MM.1S (cell line): Measurements from ENCODE around the gene UQCC5.
A peak's percentile ranks its signal among the peaks of the same experiment; 100 is the strongest.

Experiments used
- DNase-seq: peaks from one replicate; pipeline ENCODE4 v3.0.0-alpha.2; 2015
- H2AFZ ChIP-seq: fragments of 300-600 bp; sonication (generic); 2 replicates; pipeline ENCODE4 v1.6.0; 2016; ENCODE audit warnings: antibody characterized with exemption, low read length
- H3F3A ChIP-seq: fragments of 300-600 bp; sonication (generic); 2 replicates; pipeline ENCODE4 v1.6.1; 2016; ENCODE audit warnings: mild to moderate bottlenecking, antibody characterized with exemption, low read length, moderate library complexity, mixed read lengths; ENCODE audit not compliant: insufficient read depth
- H3K27ac ChIP-seq: fragments of 300-600 bp; sonication (generic); 2 replicates; pipeline ENCODE4 v1.5.1; 2016; ENCODE audit warnings: mild to moderate bottlenecking, low read length
- H3K27me3 ChIP-seq: fragments of 300-600 bp; sonication (generic); replicated peaks from 2 replicates; pipeline ENCODE4 v1.6.0; 2016; ENCODE audit warnings: low read length; ENCODE audit not compliant: insufficient read depth
- H3K36me3 ChIP-seq: fragments of 300-600 bp; sonication (generic); replicated peaks from 2 replicates; pipeline ENCODE4 v1.6.1; 2016; ENCODE audit warnings: mild to moderate bottlenecking, low read length, mixed read lengths; ENCODE audit not compliant: insufficient read depth
- H3K4me1 ChIP-seq: fragments of 300-600 bp; sonication (generic); 2 replicates; pipeline ENCODE4 v1.6.1; 2016; ENCODE audit warnings: low read length, mixed read lengths
- H3K4me2 ChIP-seq: fragments of 300-600 bp; sonication (generic); 2 replicates; pipeline ENCODE4 v1.6.0; 2016; ENCODE audit warnings: low read depth, low read length
- H3K4me3 ChIP-seq: fragments of 300-600 bp; sonication (generic); 2 replicates; pipeline ENCODE4 v1.5.1; 2016; ENCODE audit warnings: low read length, mixed read lengths
- H3K79me2 ChIP-seq: fragments of 300-600 bp; sonication (generic); 2 replicates; pipeline ENCODE4 v1.6.1; 2016; ENCODE audit warnings: mixed run types, low read length, mixed read lengths
- H3K9ac ChIP-seq: fragments of 300-600 bp; sonication (generic); 2 replicates; pipeline ENCODE4 v1.6.1; 2016; ENCODE audit warnings: low read length, mixed read lengths
- H3K9me2 ChIP-seq: fragments of 300-600 bp; sonication (generic); replicated peaks from 2 replicates; pipeline ENCODE4 v1.6.1; 2016; ENCODE audit warnings: mild to moderate bottlenecking, low read length, mixed read lengths; ENCODE audit not compliant: insufficient read depth
- H3K9me3 ChIP-seq: fragments of 300-600 bp; sonication (generic); replicated peaks from 2 replicates; pipeline ENCODE4 v1.6.1; 2016; ENCODE audit warnings: mild to moderate bottlenecking, low read length, mixed read lengths; ENCODE audit not compliant: insufficient read depth
- H4K20me1 ChIP-seq: fragments of 300-600 bp; sonication (generic); 2 replicates; pipeline ENCODE4 v1.6.1; 2016; ENCODE audit warnings: mild to moderate bottlenecking, low read length, moderate library complexity, mixed read lengths; ENCODE audit not compliant: insufficient read depth
- CTCF ChIP-seq: fragments of 300-600 bp; sonication (generic); IDR thresholded peaks from 2 replicates; pipeline ENCODE4 v1.5.1; 2016; ENCODE audit warnings: antibody characterized with exemption, low read length, mixed read lengths
- EZH2 ChIP-seq: fragments of 300-600 bp; sonication (generic); optimal IDR thresholded peaks from 2 replicates; pipeline ENCODE3; 2017; ENCODE audit warnings: low read depth, mild to moderate bottlenecking, antibody characterized with exemption, low read length, mixed read lengths
- EZH2phosphoT487 ChIP-seq: fragments of 300-600 bp; sonication (generic); IDR thresholded peaks from 2 replicates; pipeline ENCODE4 v1.6.1; 2018; ENCODE audit warnings: antibody characterized with exemption, low read length

UQCC5 gene

GRCh38 chr3:52506266-52506966 lies 30.0 kb upstream of the UQCC5 start:
- no peak overlapping the region for H3K9ac ChIP-seq

GRCh38 chr3:52507359-52507758 lies 29.0 kb upstream of the UQCC5 start:
- Histone ChIP-seq H3K36me3 (no peaks in the 10 kb centered on the region), H2AFZ (no peak overlapping the region), H3K4me2 (no peak overlapping the region), H3K4me3 (no peak overlapping the region), H3K9me2 (no peaks in the 10 kb centered on the region), H3K9ac (no peak overlapping the region), H3F3A (no peaks in the 10 kb centered on the region), H3K9me3 (no peaks in the 10 kb centered on the region), H3K27me3 (peaks cover 42% of the 10 kb centered on the region), H3K27ac (no peak overlapping the region), H3K79me2 (no peaks in the 10 kb centered on the region), H3K4me1 (no peaks in the 10 kb centered on the region), H4K20me1 (no peaks in the 10 kb centered on the region)
- TF ChIP-seq EZH2phosphoT487 = no peak
- no peak for TF ChIP-seq EZH2
- no peak for TF ChIP-seq CTCF
- DNase-seq = no peak

More at GRCh38 chr3:52506266-52506966, 30.0 kb upstream of the UQCC5 start:
- no peaks in the 10 kb centered on the region for H3K9me3 ChIP-seq
- H3K4me3 ChIP-seq = no peak overlapping the region
- H3K9me2 ChIP-seq = no peaks in the 10 kb centered on the region
- no peaks in the 10 kb centered on the region for H4K20me1 ChIP-seq
- H3K4me1 ChIP-seq = no peaks in the 10 kb centered on the region
- TF ChIP-seq EZH2phosphoT487 (no peak), EZH2 (no peak), CTCF (no peak)
- H2AFZ ChIP-seq = no peak overlapping the region
- H3K79me2 ChIP-seq = no peaks in the 10 kb centered on the region
- DNase-seq = no peak
- H3K36me3 ChIP-seq = no peaks in the 10 kb centered on the region
- peaks cover 44% of the 10 kb centered on the region for H3K27me3 ChIP-seq
- H3K4me2 ChIP-seq = no peak overlapping the region
- H3F3A ChIP-seq = no peaks in the 10 kb centered on the region
- no peak overlapping the region for H3K27ac ChIP-seq

- peak; percentile 12 for DNase-seq
- no peak for TF ChIP-seq EZH2
- TF ChIP-seq CTCF = peak; percentile 24
- Histone ChIP-seq H3K9me3 (no peaks in the 10 kb centered on the region), H3K4me3 (no peak overlapping the region), H3K4me1 (no peaks in the 10 kb centered on the region), H3K27ac (no peak overlapping the region), H3K27me3 (peaks cover 44% of the 10 kb centered on the region), H3K36me3 (no peaks in the 10 kb centered on the region), H2AFZ (no peak overlapping the region), H3F3A (no peaks in the 10 kb centered on the region), H4K20me1 (no peaks in the 10 kb centered on the region), H3K79me2 (no peaks in the 10 kb centered on the region), H3K9ac (no peak overlapping the region), H3K4me2 (no peak overlapping the region), H3K9me2 (no peaks in the 10 kb centered on the region)
Measured at GRCh38 chr3:52509753-52510328, 26.6 kb upstream of the UQCC5 start.
